ENCODE results near the gene TSPAN4.
A peak's percentile ranks its signal among the peaks of the same experiment; 100 is the strongest.

Gene TSPAN4

GRCh38 chr11:842370-843002 lies at the start of gene TSPAN4, which contains the start of gene POLR2L:
TSPAN4 (plus strand) TSS chr11:842852; CDS start chr11:850305, 7,453 bp downstream.
POLR2L (minus strand) TSS chr11:842529; CDS start chr11:842508, 21 bp downstream.
- peak; percentile 30 for ATAC-seq
- no peak for TF ChIP-seq CREB5 (CRISPR knock-in tag; IDR thresholded peaks at IDR 0.05; ENCODE audit: low read depth)
- TF ChIP-seq ZFP3 (CRISPR knock-in tag; IDR thresholded peaks at IDR 0.05), result no peak
- no peak for TF ChIP-seq OSR1 (CRISPR knock-in tag; IDR thresholded peaks at IDR 0.05)
- TF ChIP-seq POU6F1 (CRISPR knock-in tag; IDR thresholded peaks at IDR 0.05; ENCODE audit: borderline replicate concordance, low read depth), result no peak

GRCh38 chr11:792873-793272 lies 49.8 kb upstream of the TSPAN4 start:
- no peak for ATAC-seq
- TF ChIP-seq GLIS3 (CRISPR knock-in tag; IDR thresholded peaks at IDR 0.05) (no peak), TOX (CRISPR knock-in tag; IDR thresholded peaks at IDR 0.05; ENCODE audit: borderline replicate concordance) (no peak), RARB (CRISPR knock-in tag; IDR thresholded peaks at IDR 0.05) (no peak), ESRRG (CRISPR knock-in tag; IDR thresholded peaks at IDR 0.05) (no peak), ARNTL (CRISPR knock-in tag; IDR thresholded peaks at IDR 0.05; ENCODE audit: borderline replicate concordance, low read depth) (no peak), BACH2 (CRISPR knock-in tag; IDR thresholded peaks at IDR 0.05; ENCODE audit: borderline replicate concordance) (no peak), ZNF565 (CRISPR knock-in tag; conservative IDR thresholded peaks at IDR 0.05; ENCODE audit: low read depth) (no peak), SNAI2 (CRISPR knock-in tag; IDR thresholded peaks at IDR 0.05) (no peak), POU6F1 (CRISPR knock-in tag; IDR thresholded peaks at IDR 0.05; ENCODE audit: borderline replicate concordance, low read depth) (no peak), CSDC2 (CRISPR knock-in tag; IDR thresholded peaks at IDR 0.05) (no peak), ZFP3 (CRISPR knock-in tag; IDR thresholded peaks at IDR 0.05) (no peak), ZNF8 (CRISPR knock-in tag; IDR thresholded peaks at IDR 0.05) (no peak), CREB5 (CRISPR knock-in tag; IDR thresholded peaks at IDR 0.05; ENCODE audit: low read depth) (no peak), CSRNP3 (CRISPR knock-in tag; IDR thresholded peaks at IDR 0.05) (no peak), ZC3H10 (CRISPR knock-in tag; IDR thresholded peaks at IDR 0.05) (no peak), PPARA (CRISPR knock-in tag; IDR thresholded peaks at IDR 0.05; ENCODE audit: borderline replicate concordance) (no peak), ISL1 (CRISPR knock-in tag; IDR thresholded peaks at IDR 0.05) (no peak), ZFP30 (CRISPR knock-in tag; IDR thresholded peaks at IDR 0.05) (no peak), PATZ1 (CRISPR knock-in tag; IDR thresholded peaks at IDR 0.05; ENCODE audit: borderline replicate concordance) (no peak), ZNF70 (CRISPR knock-in tag; IDR thresholded peaks at IDR 0.05) (no peak)

- TF ChIP-seq ZFP3 (CRISPR knock-in tag; IDR thresholded peaks at IDR 0.05), result no peak
- no peak for TF ChIP-seq ZNF8 (CRISPR knock-in tag; IDR thresholded peaks at IDR 0.05)
- TF ChIP-seq ESRRG (CRISPR knock-in tag; IDR thresholded peaks at IDR 0.05), result no peak
- TF ChIP-seq RARB (CRISPR knock-in tag; IDR thresholded peaks at IDR 0.05), result no peak
- no peak for TF ChIP-seq SNAI2 (CRISPR knock-in tag; IDR thresholded peaks at IDR 0.05)
- no peak for TF ChIP-seq TOX (CRISPR knock-in tag; IDR thresholded peaks at IDR 0.05; ENCODE audit: borderline replicate concordance)
- no peak for TF ChIP-seq ZFP30 (CRISPR knock-in tag; IDR thresholded peaks at IDR 0.05)
- no peak for TF ChIP-seq BACH2 (CRISPR knock-in tag; IDR thresholded peaks at IDR 0.05; ENCODE audit: borderline replicate concordance)
- TF ChIP-seq OSR1 (CRISPR knock-in tag; IDR thresholded peaks at IDR 0.05), result no peak
- no peak for TF ChIP-seq CSDC2 (CRISPR knock-in tag; IDR thresholded peaks at IDR 0.05)
- no peak for TF ChIP-seq PPARA (CRISPR knock-in tag; IDR thresholded peaks at IDR 0.05; ENCODE audit: borderline replicate concordance)
- no peak for TF ChIP-seq ZNF565 (CRISPR knock-in tag; conservative IDR thresholded peaks at IDR 0.05; ENCODE audit: low read depth)
- no peak for TF ChIP-seq ZC3H10 (CRISPR knock-in tag; IDR thresholded peaks at IDR 0.05)
- no peak for ATAC-seq
Observed at GRCh38 chr11:793556-793955, 49.1 kb upstream of the TSPAN4 start.
